AG09309 (cell line): ENCODE results near the gene NDUFC1.
"Not testable (repeated sequence)": the region's sequence is repeated elsewhere in the genome, so short reads cannot be mapped to it uniquely, and the experiment has no call there.

Source experiments
- DNase-seq: peaks from one replicate; pipeline ENCODE4 v3.0.0-alpha.2; 2010; ENCODE audit warnings: low read depth
- H3K4me3 ChIP-seq: 2 replicates; pipeline ENCODE4 v1.5.1; 2011; ENCODE audit warnings: mild to moderate bottlenecking, low read depth, low read length, moderate library complexity; ENCODE audit not compliant: control insufficient read depth
- TF ChIP-seq, protein P1 (sequence below): IDR thresholded peaks from 2 replicates; pipeline ENCODE4 v1.5.1; 2011; ENCODE audit warnings: mild to moderate bottlenecking, low read depth, low read length, inconsistent platforms; ENCODE audit not compliant: insufficient read depth, control insufficient read depth; ENCODE audit errors: missing control alignments

NDUFC1 gene

DNA sequence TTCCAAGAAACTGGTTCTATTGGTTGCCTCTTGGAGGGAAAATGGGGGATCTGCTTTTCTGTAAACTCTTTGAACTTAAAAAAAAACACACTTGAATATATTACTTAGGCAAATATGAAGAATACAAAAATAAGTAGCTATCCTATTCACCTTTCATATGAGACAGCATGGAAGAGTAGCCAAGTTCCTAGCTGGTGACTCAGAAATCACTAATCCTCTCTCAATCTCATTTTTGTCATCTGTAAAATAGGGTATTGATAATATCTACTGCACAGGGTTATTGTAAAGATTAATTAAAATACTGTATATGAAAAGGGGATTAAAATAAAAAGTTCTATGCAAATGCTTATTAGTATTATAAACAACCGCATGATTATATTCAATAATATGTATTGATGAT, 35.0 kb downstream of the NDUFC1 start:
- no peak for DNase-seq
- TF ChIP-seq, protein P1, sequence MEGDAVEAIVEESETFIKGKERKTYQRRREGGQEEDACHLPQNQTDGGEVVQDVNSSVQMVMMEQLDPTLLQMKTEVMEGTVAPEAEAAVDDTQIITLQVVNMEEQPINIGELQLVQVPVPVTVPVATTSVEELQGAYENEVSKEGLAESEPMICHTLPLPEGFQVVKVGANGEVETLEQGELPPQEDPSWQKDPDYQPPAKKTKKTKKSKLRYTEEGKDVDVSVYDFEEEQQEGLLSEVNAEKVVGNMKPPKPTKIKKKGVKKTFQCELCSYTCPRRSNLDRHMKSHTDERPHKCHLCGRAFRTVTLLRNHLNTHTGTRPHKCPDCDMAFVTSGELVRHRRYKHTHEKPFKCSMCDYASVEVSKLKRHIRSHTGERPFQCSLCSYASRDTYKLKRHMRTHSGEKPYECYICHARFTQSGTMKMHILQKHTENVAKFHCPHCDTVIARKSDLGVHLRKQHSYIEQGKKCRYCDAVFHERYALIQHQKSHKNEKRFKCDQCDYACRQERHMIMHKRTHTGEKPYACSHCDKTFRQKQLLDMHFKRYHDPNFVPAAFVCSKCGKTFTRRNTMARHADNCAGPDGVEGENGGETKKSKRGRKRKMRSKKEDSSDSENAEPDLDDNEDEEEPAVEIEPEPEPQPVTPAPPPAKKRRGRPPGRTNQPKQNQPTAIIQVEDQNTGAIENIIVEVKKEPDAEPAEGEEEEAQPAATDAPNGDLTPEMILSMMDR, result no peak
- H3K4me3 ChIP-seq, result no peak overlapping the region

- DNase-seq, result peak; percentile 40
- peak overlapping the region; percentile 18 for H3K4me3 ChIP-seq
- TF ChIP-seq, protein P1, result no peak
Observed at GRCh38 chr4:139266583-139267257, 35.6 kb downstream of the NDUFC1 start.

- H3K4me3 ChIP-seq, result peak overlapping the region; percentile 18; the same call in 1 of the 2 replicates
Observed at GRCh38 chr4:139266208-139266582, 36.1 kb downstream of the NDUFC1 start.

DNA sequence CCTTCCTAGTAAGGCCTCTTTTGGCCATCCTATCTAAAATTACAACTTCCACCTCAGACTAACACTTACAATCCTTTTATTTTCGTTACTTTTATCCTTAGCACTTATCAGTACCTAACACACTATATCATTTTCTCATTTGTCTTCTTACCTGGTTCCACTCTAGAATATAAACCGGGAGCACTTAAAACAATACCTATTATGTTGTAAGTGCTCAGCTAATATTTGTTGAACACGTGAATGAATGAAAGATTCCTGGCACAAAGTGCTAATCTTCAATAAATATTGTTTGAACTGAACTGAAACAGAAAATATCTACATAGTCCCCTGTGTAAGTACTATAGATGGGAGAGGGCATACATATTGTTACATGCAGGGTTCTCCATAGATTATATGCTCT, 36.6 kb downstream of the NDUFC1 start:
- TF ChIP-seq, protein P1, result no peak
- H3K4me3 ChIP-seq, result no peak overlapping the region
- DNase-seq, result no peak

More at GRCh38 chr4:139266208-139266582, 36.1 kb downstream of the NDUFC1 start:
- TF ChIP-seq, protein P1, result no peak
- DNase-seq, result no peak

DNA sequence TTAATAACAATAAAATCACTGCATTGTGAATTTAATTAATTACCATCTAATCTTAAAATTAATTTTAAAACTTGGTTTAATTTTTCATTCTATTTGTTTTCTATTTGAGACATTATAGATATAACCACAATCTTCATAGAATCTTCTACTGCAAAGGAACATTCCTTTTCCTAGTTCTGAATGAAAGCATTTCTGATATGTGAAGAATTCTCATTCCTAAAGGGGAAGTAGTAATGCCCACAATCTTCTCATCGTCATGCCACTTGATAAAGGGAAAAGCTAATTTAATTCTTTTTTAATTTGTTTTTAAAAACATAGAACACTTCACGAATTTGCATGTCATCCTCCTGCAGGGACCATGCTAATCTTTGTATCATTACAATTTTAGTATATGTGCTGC, 45.9 kb downstream of the NDUFC1 start:
- TF ChIP-seq, protein P1, result no peak
- no peak for DNase-seq
- no peak overlapping the region for H3K4me3 ChIP-seq

DNA sequence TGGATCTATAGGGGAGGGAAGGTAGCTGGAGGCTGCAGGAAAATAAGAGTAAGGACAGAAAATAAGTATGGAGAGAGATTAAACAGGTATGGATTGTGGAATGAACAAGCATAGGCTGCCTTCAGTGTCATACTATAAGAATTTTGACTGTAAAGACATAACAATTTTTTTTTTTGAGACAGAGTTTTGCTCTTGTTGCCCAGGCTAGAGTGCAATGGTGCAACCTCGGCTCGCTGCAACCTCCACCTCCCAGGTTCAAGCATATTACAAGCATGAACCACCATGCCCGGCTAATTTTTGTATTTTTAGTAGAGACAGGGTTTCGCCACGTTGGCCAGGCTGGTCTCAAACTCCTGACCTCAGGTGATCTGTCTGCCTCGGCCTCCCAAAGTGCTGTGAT, 46.7 kb downstream of the NDUFC1 start:
- H3K4me3 ChIP-seq, DNase-seq: not testable (repeated sequence)

DNA sequence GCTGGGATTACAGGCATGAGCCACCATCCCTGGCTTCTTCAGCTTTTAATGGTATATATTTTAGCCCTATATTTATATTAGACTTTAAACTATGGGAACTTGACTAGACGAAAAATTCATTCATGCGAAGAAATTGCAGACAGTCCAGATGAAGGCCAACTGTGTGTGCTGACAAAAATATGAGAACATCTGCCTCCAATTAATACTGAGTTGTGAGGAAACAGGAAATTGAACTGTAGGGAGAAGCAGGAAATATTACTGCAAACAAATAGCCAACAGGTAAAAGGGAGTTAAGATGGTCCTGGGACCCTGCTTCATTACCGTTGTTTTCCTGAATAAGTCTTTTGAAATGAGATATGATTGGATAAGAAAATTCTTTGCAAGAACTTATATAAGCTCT, 48.6 kb downstream of the NDUFC1 start:
- TF ChIP-seq, protein P1, result no peak
- H3K4me3 ChIP-seq, result no peak overlapping the region
- no peak for DNase-seq
